ENCODE measurements around the gene PHLDA2. TPM values are rescaled to one million over a fixed set of nuclear protein-coding genes. Genes with fewer than 3 reads are reported as not detected.

PHLDA2 gene
- total and polyA plus RNA-seq, 4 experiments from 2014 or later: 0.58 to 1.9 (median 1.1) TPM

DNA sequence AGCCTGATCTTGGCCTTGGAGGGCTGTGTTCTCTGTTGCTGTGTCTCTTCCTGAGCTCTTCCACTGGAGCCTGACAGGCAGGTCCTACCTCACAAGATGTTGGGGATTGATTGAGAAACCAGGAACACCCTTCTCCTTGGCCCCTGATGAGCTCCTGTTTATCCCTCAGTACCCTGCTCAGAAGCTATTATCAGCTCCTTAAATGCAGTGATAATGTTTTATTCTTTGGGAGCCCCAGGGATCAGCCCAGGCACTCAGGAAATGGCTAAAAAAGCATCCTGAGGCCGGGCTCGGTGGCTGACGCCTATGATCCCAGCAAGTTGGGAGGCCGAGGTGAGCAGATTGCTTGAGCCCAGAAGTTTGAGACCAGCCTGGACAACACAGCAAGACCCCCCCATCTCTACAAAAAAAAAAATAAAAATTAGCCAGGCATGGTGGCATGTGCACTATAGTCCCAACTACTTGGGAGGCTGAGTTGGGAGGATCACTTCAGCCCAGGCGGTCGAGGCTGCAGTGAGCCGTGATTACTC, 4.9 kb upstream of the PHLDA2 start:
- Mint-ChIP-seq H3K4me1 (peaks cover 7 to 46% (median 8%) of the 10 kb centered on the region in 4 donors), H3K27me3 (peaks cover 1 to 2% of the 10 kb centered on the region in 2 donors), H3K4me3 (peak overlapping the region in 1 of 8 donors; percentile 52), H3K27ac (peak overlapping the region in 5 of 7 donors; percentile 37 to 80 (median 72)), H3K9me3 (peaks cover 5 to 27% (median 20%) of the 10 kb centered on the region in 8 donors), H3K36me3 (peaks cover 8 to 9% of the 10 kb centered on the region in 2 donors)
- intact Hi-C loops (cut with micrococcal nuclease): no loop called here
- H3K27me3 ChIP-seq (ENCODE audit: insufficient read depth, low read length): no peaks in the 10 kb centered on the region
- peaks cover 27% of the 10 kb centered on the region for H3K4me1 ChIP-seq (ENCODE audit: insufficient read depth, low read length)
- POLR2A ChIA-PET (ENCODE audit: partially characterized antibody): interaction anchor here (0.8 to 1.1 kb wide), 2 partner anchors 7 to 32 kb away, joined by 3 to 4 read pairs; a partner anchor contains a TSS
- CTCF ChIA-PET (ENCODE audit: partially characterized antibody): interaction anchor here (1.1 to 2.3 kb wide), 4 partner anchors 10 to 403 kb away, joined by 3 to 9 read pairs (median 4); no protein-coding TSS in a partner anchor
- H3K27ac ChIP-seq (ENCODE audit: low read depth, low read length): no peak overlapping the region
- H3K9me3 ChIP-seq (ENCODE audit: control insufficient read depth in 1 of 2, low read length in 2 of 2): peaks cover 0 to 6% of the 10 kb centered on the region in 2 donors
- DNase-seq: no peak
- no peak overlapping the region for H3K4me3 ChIP-seq (ENCODE audit: low read length in 2 of 2)
- no peaks in the 10 kb centered on the region for H3K36me3 ChIP-seq (ENCODE audit: insufficient read depth, low read length)

DNA sequence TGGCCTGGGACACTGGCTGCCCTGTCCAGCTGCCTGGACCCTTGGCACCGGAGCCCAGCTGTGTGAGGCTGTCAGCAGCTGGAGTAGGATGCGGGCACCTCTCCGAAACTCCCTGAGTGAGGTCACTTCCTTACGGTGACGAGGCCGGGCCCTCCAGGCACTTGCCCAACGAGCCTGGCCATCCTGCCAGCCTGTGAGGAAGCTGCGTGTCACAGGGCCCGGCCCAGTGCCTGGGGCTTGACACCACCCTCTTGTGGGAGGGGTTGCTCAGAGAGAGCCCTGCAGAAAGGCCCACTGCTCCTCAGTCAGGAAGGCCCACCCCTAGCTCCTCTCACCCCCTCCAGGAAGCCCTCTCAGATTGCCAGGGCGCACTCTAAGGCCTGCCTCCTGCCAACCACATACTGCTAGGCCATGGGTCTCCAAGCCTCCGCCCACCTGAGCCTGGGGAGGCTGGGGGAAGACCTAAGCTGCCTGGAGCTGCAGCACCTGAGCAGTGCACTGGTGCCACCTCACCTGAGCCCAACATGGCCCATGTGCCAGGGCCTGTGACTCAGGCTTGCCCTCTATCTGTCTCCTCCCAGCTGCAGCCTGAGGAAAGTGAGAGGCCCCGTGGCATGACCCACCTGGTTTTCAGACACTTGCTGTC, 4.3 kb upstream of the PHLDA2 start:
- no peak overlapping the region for H3K4me3 ChIP-seq (ENCODE audit: low read length in 2 of 2)
- peaks cover 0 to under 1% of the 10 kb centered on the region in 2 donors for H3K9me3 ChIP-seq (ENCODE audit: control insufficient read depth in 1 of 2, low read length in 2 of 2)
- H3K4me1 Mint-ChIP-seq: peaks cover 9 to 44% (median 9%) of the 10 kb centered on the region in 4 donors
- POLR2A ChIA-PET (ENCODE audit: partially characterized antibody): interaction anchor here (0.7 to 1.1 kb wide), 3 partner anchors 8 to 81 kb away, joined by 3 to 4 read pairs (median 3); a partner anchor contains a TSS
- peak overlapping the region; percentile 28 for H3K27ac ChIP-seq (ENCODE audit: low read depth, low read length)
- peaks cover 5% of the 10 kb centered on the region in 2 donors for H3K36me3 Mint-ChIP-seq
- H3K4me3 Mint-ChIP-seq: peak overlapping the region in 1 of 8 donors; percentile 52
- DNase-seq: peak; percentile 52 to 81 (median 60)
- H3K27ac Mint-ChIP-seq: peak overlapping the region; percentile 29 to 80 (median 61)
- no peaks in the 10 kb centered on the region for H3K36me3 ChIP-seq (ENCODE audit: insufficient read depth, low read length)
- H3K4me1 ChIP-seq (ENCODE audit: insufficient read depth, low read length): peaks cover 31% of the 10 kb centered on the region
- no peaks in the 10 kb centered on the region for H3K27me3 ChIP-seq (ENCODE audit: insufficient read depth, low read length)
- H3K9me3 Mint-ChIP-seq: peaks cover 2 to 24% (median 15%) of the 10 kb centered on the region in 8 donors
- intact Hi-C loops (cut with micrococcal nuclease): no loop called here
- CTCF ChIA-PET (ENCODE audit: partially characterized antibody): interaction anchor here (1.1 to 2.3 kb wide), 4 partner anchors 10 to 403 kb away, joined by 3 to 9 read pairs (median 4); no protein-coding TSS in a partner anchor
- peaks cover 1 to 4% of the 10 kb centered on the region in 2 donors for H3K27me3 Mint-ChIP-seq

DNA sequence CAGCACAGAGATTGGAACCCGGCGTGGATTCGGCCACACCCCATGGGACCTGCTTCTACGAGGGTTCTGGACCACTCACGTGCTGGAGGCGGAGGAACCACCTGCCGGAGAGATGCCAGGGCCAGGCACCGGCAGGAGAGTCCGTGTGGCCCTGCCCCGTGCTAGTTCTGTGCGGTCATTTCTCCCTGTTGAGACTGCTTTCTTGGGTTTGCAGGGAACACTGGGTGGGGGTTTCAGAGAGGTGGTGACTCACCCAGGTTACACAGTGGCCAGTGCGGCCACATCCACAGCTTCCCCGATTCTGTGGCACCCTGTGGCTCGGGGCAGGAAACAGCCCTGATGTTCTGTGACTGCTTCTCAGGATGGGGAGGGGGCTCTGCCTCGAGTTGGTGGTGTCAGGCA, 3.6 kb upstream of the PHLDA2 start:
- Histone ChIP-seq H3K4me3 (ENCODE audit: low read length in 2 of 2) (no peak overlapping the region), H3K4me1 (ENCODE audit: insufficient read depth, low read length) (peaks cover 38% of the 10 kb centered on the region), H3K9me3 (ENCODE audit: control insufficient read depth in 1 of 2, low read length in 2 of 2) (no peaks in the 10 kb centered on the region), H3K36me3 (ENCODE audit: insufficient read depth, low read length) (no peaks in the 10 kb centered on the region), H3K27me3 (ENCODE audit: insufficient read depth, low read length) (no peaks in the 10 kb centered on the region), H3K27ac (ENCODE audit: low read depth, low read length) (peak overlapping the region; percentile 28)
- intact Hi-C loops (cut with micrococcal nuclease): no loop called here
- peak overlapping the region in 6 of 7 donors; percentile 35 to 80 (median 61) for H3K27ac Mint-ChIP-seq
- H3K36me3 Mint-ChIP-seq: peaks cover 4 to 5% of the 10 kb centered on the region in 2 donors
- ChIA-PET CTCF (ENCODE audit: partially characterized antibody) (interaction anchor here (2.3 kb wide), 1 partner anchor 40 kb away, joined by 9 read pairs; no protein-coding TSS in a partner anchor), POLR2A (ENCODE audit: partially characterized antibody) (interaction anchor here (0.7 to 1.1 kb wide), 2 partner anchors 9 to 82 kb away, joined by 3 read pairs; no protein-coding TSS in a partner anchor)
- peaks cover 2 to 17% (median 9%) of the 10 kb centered on the region in 8 donors for H3K9me3 Mint-ChIP-seq
- peaks cover 12 to 48% (median 14%) of the 10 kb centered on the region in 4 donors for H3K4me1 Mint-ChIP-seq
- peak overlapping the region in 1 of 8 donors; percentile 52 for H3K4me3 Mint-ChIP-seq
- peak in 1 of 5 donors; percentile 65 for DNase-seq
- H3K27me3 Mint-ChIP-seq: peaks cover 3 to 4% of the 10 kb centered on the region in 2 donors

DNA sequence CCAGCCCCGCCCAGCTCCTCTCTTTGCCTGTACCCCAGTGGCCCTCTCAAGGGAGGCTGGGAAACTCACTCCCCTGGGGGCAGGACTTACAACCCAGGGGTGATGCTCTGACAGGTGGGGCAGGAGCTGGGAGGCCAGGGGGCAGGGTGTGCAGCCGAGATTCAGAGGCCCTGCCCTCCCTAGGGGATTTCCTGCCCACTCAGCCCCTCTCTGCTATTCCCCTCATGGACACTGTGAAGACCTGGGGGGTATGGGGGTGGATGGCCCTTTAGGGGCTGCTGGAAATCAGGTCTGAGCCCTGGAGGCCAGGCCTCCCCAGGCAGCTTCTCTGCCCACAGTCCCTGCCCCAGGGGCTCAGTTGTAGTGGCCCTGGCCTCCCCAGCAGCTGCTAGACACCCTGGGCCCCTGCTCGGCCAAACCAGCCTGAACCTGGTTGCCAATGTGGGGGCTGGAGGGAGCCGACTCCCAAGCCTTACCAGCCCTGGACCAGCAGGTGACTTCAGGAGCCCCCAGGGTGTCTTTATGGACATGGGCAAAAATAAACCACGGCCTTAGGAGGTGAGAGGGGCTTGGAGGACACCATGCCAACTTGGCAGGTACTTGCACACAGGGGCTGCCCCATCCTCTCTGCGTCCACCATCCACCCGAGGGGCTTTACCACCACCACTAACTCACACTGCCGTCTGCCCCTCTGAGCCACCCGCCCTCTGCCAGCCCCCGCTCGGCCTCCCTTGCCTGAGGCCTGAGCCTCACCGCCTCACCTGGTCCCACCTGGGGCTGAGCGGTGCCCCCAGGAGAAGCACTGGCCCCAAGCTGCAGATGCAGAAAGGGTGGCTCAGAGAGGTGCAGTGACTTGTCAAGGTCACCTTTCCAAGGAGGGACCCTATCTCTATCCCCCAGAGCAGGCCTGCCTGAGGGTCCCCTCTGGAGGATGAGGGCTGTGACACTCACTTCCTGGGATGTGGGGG, 2.8 kb upstream of the PHLDA2 start:
- Mint-ChIP-seq H3K9me3 (peaks cover 0 to 9% (median 2%) of the 10 kb centered on the region in 8 donors), H3K4me3 (peak overlapping the region in 1 of 8 donors; percentile 43), H3K27ac (peak overlapping the region in 4 of 7 donors; percentile 60 to 85 (median 71)), H3K36me3 (peaks cover 0 to 1% of the 10 kb centered on the region in 2 donors), H3K27me3 (peaks cover 3 to 4% of the 10 kb centered on the region in 2 donors), H3K4me1 (peaks cover 12 to 46% (median 17%) of the 10 kb centered on the region in 4 donors)
- CTCF ChIA-PET (ENCODE audit: partially characterized antibody): interaction anchor here (0.7 to 1.0 kb wide), 3 partner anchors 16 to 399 kb away, joined by 3 to 5 read pairs (median 3); no protein-coding TSS in a partner anchor
- Histone ChIP-seq H3K4me3 (ENCODE audit: low read length in 2 of 2) (no peak overlapping the region), H3K36me3 (ENCODE audit: insufficient read depth, low read length) (no peaks in the 10 kb centered on the region), H3K27me3 (ENCODE audit: insufficient read depth, low read length) (no peaks in the 10 kb centered on the region), H3K27ac (ENCODE audit: low read depth, low read length) (no peak overlapping the region), H3K9me3 (ENCODE audit: control insufficient read depth in 1 of 2, low read length in 2 of 2) (no peaks in the 10 kb centered on the region), H3K4me1 (ENCODE audit: insufficient read depth, low read length) (peaks cover 40% of the 10 kb centered on the region)
- no peak for DNase-seq
- intact Hi-C loops (cut with micrococcal nuclease): no loop called here
- POLR2A ChIA-PET (ENCODE audit: partially characterized antibody): no interaction called here

DNA sequence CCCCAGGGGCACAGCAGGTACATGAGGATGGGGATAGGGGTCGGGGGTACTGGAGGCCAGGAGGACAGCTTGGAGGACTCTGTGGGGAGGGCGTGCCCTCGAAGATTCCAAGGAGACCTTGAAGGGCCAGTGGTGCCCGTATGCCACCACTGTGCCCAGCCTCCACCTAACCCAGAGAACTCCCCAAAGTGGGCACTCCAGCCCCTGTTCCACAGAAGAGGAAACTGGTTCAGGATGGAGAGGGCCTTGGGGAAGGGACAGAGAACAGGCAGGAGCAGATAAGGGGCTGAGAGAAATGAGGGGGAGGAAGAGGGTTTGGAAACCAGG, 2.2 kb upstream of the PHLDA2 start:
- ChIA-PET CTCF (ENCODE audit: partially characterized antibody) (interaction anchor here (0.7 to 1.0 kb wide), 3 partner anchors 16 to 398 kb away, joined by 3 to 5 read pairs (median 3); no protein-coding TSS in a partner anchor), POLR2A (ENCODE audit: partially characterized antibody) (no interaction called here)
- no peak overlapping the region for H3K27ac ChIP-seq (ENCODE audit: low read depth, low read length)
- peaks cover 40% of the 10 kb centered on the region for H3K4me1 ChIP-seq (ENCODE audit: insufficient read depth, low read length)
- peak overlapping the region in 4 of 7 donors; percentile 13 to 85 (median 42) for H3K27ac Mint-ChIP-seq
- peaks cover 3 to 4% of the 10 kb centered on the region in 2 donors for H3K27me3 Mint-ChIP-seq
- H3K4me3 ChIP-seq (ENCODE audit: low read length in 2 of 2): no peak overlapping the region
- DNase-seq: no peak
- H3K9me3 ChIP-seq (ENCODE audit: control insufficient read depth in 1 of 2, low read length in 2 of 2): no peaks in the 10 kb centered on the region
- no peaks in the 10 kb centered on the region for H3K36me3 Mint-ChIP-seq
- peaks cover 12 to 44% (median 17%) of the 10 kb centered on the region in 4 donors for H3K4me1 Mint-ChIP-seq
- H3K4me3 Mint-ChIP-seq: no peak overlapping the region
- H3K27me3 ChIP-seq (ENCODE audit: insufficient read depth, low read length): no peaks in the 10 kb centered on the region
- intact Hi-C loops (cut with micrococcal nuclease): no loop called here
- peaks cover 0 to 8% (median 0%) of the 10 kb centered on the region in 8 donors for H3K9me3 Mint-ChIP-seq
- H3K36me3 ChIP-seq (ENCODE audit: insufficient read depth, low read length): no peaks in the 10 kb centered on the region

DNA sequence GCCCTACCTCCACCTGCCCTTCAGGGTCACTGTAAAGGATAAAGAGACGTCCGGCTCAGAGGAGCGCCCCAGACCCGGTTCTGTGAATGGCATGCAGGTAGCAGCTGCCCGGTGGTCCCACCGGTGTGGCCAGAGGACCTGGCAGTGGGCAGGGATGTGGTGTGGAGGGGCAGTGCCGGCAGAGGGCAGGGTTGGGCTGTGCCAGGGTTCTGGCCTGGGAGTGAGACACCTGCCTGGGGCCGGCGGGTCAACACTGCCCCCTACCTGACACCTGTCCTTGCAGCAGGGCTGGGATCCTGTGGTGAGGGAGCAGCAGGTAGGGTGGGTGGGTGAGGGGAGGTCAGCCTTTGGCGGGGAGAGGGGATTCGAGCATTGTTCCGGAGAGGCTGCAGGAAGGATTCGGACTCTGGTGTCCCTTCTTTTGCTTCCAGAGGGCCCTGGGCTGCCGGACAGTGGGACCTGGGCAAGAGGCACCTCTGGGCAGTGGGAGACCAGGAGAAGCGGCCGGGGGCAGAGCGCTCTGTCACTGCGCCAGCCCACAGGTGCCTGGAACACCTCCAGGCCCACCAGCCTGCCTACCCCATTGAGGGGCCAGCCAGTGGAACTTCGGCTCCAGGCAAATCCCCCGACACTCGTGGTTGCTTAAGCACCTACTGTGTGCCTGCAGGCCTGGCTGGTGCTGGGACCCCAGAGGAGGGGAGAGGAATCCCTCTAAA, 1.6 kb upstream of the PHLDA2 start:
- Histone ChIP-seq H3K9me3 (ENCODE audit: control insufficient read depth in 1 of 2, low read length in 2 of 2) (no peaks in the 10 kb centered on the region), H3K4me1 (ENCODE audit: insufficient read depth, low read length) (peaks cover 40% of the 10 kb centered on the region), H3K27me3 (ENCODE audit: insufficient read depth, low read length) (no peaks in the 10 kb centered on the region), H3K36me3 (ENCODE audit: insufficient read depth, low read length) (no peaks in the 10 kb centered on the region), H3K27ac (ENCODE audit: low read depth, low read length) (no peak overlapping the region), H3K4me3 (ENCODE audit: low read length in 2 of 2) (peak overlapping the region; percentile 54 to 59)
- Mint-ChIP-seq H3K36me3 (no peaks in the 10 kb centered on the region), H3K9me3 (peaks cover 0 to 5% (median 0%) of the 10 kb centered on the region in 8 donors), H3K27ac (peak overlapping the region in 6 of 7 donors; percentile 78 to 92 (median 84)), H3K27me3 (peaks cover 3 to 4% of the 10 kb centered on the region in 2 donors), H3K4me1 (peaks cover 12 to 44% (median 17%) of the 10 kb centered on the region in 4 donors), H3K4me3 (peak overlapping the region; percentile 65 to 89 (median 83))
- peak in 1 of 5 donors; percentile 30 for DNase-seq
- POLR2A ChIA-PET (ENCODE audit: partially characterized antibody): interaction anchor here (0.7 to 2.3 kb wide), 9 partner anchors 11 to 397 kb away, joined by 3 to 21 read pairs (median 5); no protein-coding TSS in a partner anchor
- intact Hi-C loops (cut with micrococcal nuclease): loop anchor here (1.0 kb wide), 2 partner anchors 39 to 398 kb away; no protein-coding TSS in a partner anchor
- CTCF ChIA-PET (ENCODE audit: partially characterized antibody): interaction anchor here (0.7 to 3.1 kb wide), 18 partner anchors 9 to 505 kb away, joined by 3 to 30 read pairs (median 5); a partner anchor contains a TSS
